ENCODE data around the gene RBFOX1. TPM values are rescaled to one million over a fixed set of nuclear protein-coding genes. Genes with fewer than 3 reads are reported as not detected.

The RBFOX1 gene
- total RNA-seq, 1 experiment from 2014 or later = not detected

DNA sequence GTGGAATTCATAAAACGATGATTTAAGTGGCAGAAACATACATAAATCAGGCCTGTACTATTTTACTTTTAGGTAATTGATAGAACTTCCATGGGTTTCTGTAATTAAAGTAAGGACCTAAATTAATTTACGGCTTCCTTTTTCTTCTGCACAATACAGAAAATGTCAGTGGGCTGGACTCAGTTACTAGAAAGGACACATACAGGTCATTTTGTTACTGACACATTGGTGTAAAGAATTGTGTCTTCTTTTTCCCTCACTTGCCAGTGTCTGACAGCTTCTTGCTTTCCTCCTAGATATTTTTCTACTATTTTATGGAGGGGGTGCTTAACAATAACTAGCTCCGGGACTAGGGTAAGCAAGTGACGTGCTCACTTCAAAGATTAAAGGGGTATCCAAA is 304.8 kb downstream of the RBFOX1 start:
- no peaks in the 10 kb centered on the region for H3K4me1 ChIP-seq (ENCODE audit: control insufficient read depth in 1 of 2, insufficient read depth in 2 of 2, low read length in 2 of 2)
- DNase-seq (ENCODE audit: low read depth, low spot score) = no peak
- H3K27me3 ChIP-seq (ENCODE audit: insufficient read depth, low read length) = no peaks in the 10 kb centered on the region
- H3K9me3 ChIP-seq (ENCODE audit: control insufficient read depth in 1 of 2, insufficient read depth in 1 of 2, low read depth in 1 of 2, low read length in 2 of 2) = peaks cover 9 to 30% of the 10 kb centered on the region in 2 experiments; a peak in 2 of 4 replicates
- H2AFZ ChIP-seq (ENCODE audit: low read depth, low read length, poor library complexity, severe bottlenecking) = no peak overlapping the region
- ChIA-PET RAD21 (ENCODE audit: low non-redundant PET in 1 of 2, low total read pairs in 2 of 2, uncharacterized antibody in 2 of 2, unreplicated experiment in 2 of 2) (no interaction called here), POLR2A (no interaction called here), CTCF (no interaction called here)
- no peak overlapping the region for H3K4me3 ChIP-seq (replicated peaks in 1 of 2; ENCODE audit: low read depth in 1 of 2, low read length in 2 of 2)
- H3K36me3 ChIP-seq (ENCODE audit: control insufficient read depth in 1 of 2, insufficient read depth in 2 of 2, low read length in 2 of 2) = no peaks in the 10 kb centered on the region
- no peaks in the 10 kb centered on the region for H3K79me2 ChIP-seq (ENCODE audit: insufficient read depth, low read length)
- BruUV-seq (replicated peaks) = no TSS peak
- H3K9ac ChIP-seq (ENCODE audit: low read length) = no peak overlapping the region
- H3K4me2 ChIP-seq (ENCODE audit: low read length) = no peak overlapping the region
- H3K27ac ChIP-seq (ENCODE audit: low read depth, low read length) = no peak overlapping the region
- no peaks in the 10 kb centered on the region for H4K20me1 ChIP-seq (ENCODE audit: insufficient read depth)
- no peak for ATAC-seq
- TF ChIP-seq, protein P1, sequence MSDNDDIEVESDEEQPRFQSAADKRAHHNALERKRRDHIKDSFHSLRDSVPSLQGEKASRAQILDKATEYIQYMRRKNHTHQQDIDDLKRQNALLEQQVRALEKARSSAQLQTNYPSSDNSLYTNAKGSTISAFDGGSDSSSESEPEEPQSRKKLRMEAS (IDR thresholded peaks at IDR 0.05) = no peak
- TF ChIP-seq SIN3A (IDR thresholded peaks at IDR 0.05; ENCODE audit: low read depth) (no peak), ELF1 (IDR thresholded peaks at IDR 0.05; ENCODE audit: borderline replicate concordance, low read depth) (no peak), SP1 (IDR thresholded peaks at IDR 0.05; ENCODE audit: low read depth) (no peak), TCF7L2 (IDR thresholded peaks at IDR 0.05; ENCODE audit: borderline replicate concordance, extremely low read depth, insufficient read depth, insufficient read length) (no peak), EZH2 (IDR thresholded peaks at IDR 0.05) (no peak), JUND (IDR thresholded peaks at IDR 0.05) (no peak), ZNF274 (IDR thresholded peaks at IDR 0.05; ENCODE audit: low read depth, low read length) (no peak), POLR2A (IDR thresholded peaks at IDR 0.05; ENCODE audit: borderline replicate concordance, extremely low read depth, insufficient read depth, insufficient read length) (no peak)
- TF ChIP-seq, protein P2, sequence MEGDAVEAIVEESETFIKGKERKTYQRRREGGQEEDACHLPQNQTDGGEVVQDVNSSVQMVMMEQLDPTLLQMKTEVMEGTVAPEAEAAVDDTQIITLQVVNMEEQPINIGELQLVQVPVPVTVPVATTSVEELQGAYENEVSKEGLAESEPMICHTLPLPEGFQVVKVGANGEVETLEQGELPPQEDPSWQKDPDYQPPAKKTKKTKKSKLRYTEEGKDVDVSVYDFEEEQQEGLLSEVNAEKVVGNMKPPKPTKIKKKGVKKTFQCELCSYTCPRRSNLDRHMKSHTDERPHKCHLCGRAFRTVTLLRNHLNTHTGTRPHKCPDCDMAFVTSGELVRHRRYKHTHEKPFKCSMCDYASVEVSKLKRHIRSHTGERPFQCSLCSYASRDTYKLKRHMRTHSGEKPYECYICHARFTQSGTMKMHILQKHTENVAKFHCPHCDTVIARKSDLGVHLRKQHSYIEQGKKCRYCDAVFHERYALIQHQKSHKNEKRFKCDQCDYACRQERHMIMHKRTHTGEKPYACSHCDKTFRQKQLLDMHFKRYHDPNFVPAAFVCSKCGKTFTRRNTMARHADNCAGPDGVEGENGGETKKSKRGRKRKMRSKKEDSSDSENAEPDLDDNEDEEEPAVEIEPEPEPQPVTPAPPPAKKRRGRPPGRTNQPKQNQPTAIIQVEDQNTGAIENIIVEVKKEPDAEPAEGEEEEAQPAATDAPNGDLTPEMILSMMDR (IDR thresholded peaks at IDR 0.05 in 2 of 3, conservative IDR thresholded peaks at IDR 0.05 in 1 of 3; ENCODE audit: borderline replicate concordance in 1 of 3, insufficient read depth in 1 of 3, low read depth in 2 of 3, low read length in 2 of 3) = no peak
- H3K9me2 ChIP-seq (ENCODE audit: insufficient read depth) = no peaks in the 10 kb centered on the region
- intact Hi-C loops (cut with micrococcal nuclease) = no loop called here
